WTC11 (cell line): Measurements from ENCODE around the gene PTPRT. TPM values are rescaled to one million over a fixed set of nuclear protein-coding genes. Genes with fewer than 3 reads are reported as not detected.

Source experiments
- ATAC-seq: fragments of 200-7000 bp; cut with Tn5 transposase; 2 replicates; pipeline ENCODE4 v1.10.0; 2021; ENCODE audit warnings: mild to moderate bottlenecking, moderate library complexity
- CTCF ChIA-PET: fragments of 300-600 bp; sonication (Branson Sonifier 250); formaldehyde crosslinking; loops from one replicate; lab custom pipeline; 2021; ENCODE audit warnings: antibody characterized with exemption; lab: Charles Lee
- POLR2A ChIA-PET: fragments of 350-600 bp; sonication (Branson Sonifier 250); formaldehyde crosslinking; loops from one replicate; lab custom pipeline; 2021; ENCODE audit warnings: antibody characterized with exemption; lab: Charles Lee
- DNase-seq: peaks from one replicate; pipeline ENCODE4 v3.0.0; 2021; ENCODE audit warnings: low spot score
- H3K27ac Mint-ChIP-seq: 2 replicates; pipeline ENCODE4 v1.8.0; 2021; ENCODE audit warnings: mixed read lengths
- H3K27me3 Mint-ChIP-seq: 2 replicates; pipeline ENCODE4 v1.8.0; 2021; ENCODE audit warnings: low read depth, mild to moderate bottlenecking, moderate library complexity, mixed read lengths
- H3K36me3 Mint-ChIP-seq: 2 replicates; pipeline ENCODE4 v1.8.0; 2021; ENCODE audit warnings: mixed read lengths
- H3K4me1 Mint-ChIP-seq: 2 replicates; pipeline ENCODE4 v1.8.0; 2022; ENCODE audit warnings: mixed read lengths
- H3K4me3 Mint-ChIP-seq: 2 replicates; pipeline ENCODE4 v1.8.0; 2021; ENCODE audit warnings: mild to moderate bottlenecking, moderate library complexity, mixed read lengths
- H3K9me3 Mint-ChIP-seq: 2 replicates; pipeline ENCODE4 v1.8.0; 2021; ENCODE audit warnings: mixed read lengths
- ATF3 ChIP-seq: sonication (generic); formaldehyde crosslinking; conservative IDR thresholded peaks from 2 replicates; pipeline ENCODE4 v1.8.1; 2022; ENCODE audit warnings: mild to moderate bottlenecking, missing genetic modification reagents
- CBFB ChIP-seq: sonication (generic); formaldehyde crosslinking; IDR thresholded peaks from 2 replicates; pipeline ENCODE4 v1.8.1; 2022; ENCODE audit warnings: mild to moderate bottlenecking, low read depth, missing genetic modification reagents
- EMX1 ChIP-seq: fragments of 250-450 bp; sonication (Bioruptor Pico); IDR thresholded peaks from 2 replicates; pipeline ENCODE4 v1.8.0; 2021; ENCODE audit warnings: mild to moderate bottlenecking
- ERG ChIP-seq: fragments of 250-450 bp; sonication (Bioruptor Pico); IDR thresholded peaks from 2 replicates; pipeline ENCODE4 v1.8.0; 2021; ENCODE audit warnings: mild to moderate bottlenecking
- ESRRA ChIP-seq: sonication (generic); formaldehyde crosslinking; IDR thresholded peaks from 2 replicates; pipeline ENCODE4 v1.8.1; 2022; ENCODE audit warnings: mild to moderate bottlenecking, missing genetic modification reagents, borderline replicate concordance
- FOXP1 ChIP-seq: sonication (generic); formaldehyde crosslinking; IDR thresholded peaks from 2 replicates; pipeline ENCODE4 v1.8.0; 2022; ENCODE audit warnings: missing genetic modification reagents, mild to moderate bottlenecking, moderate library complexity, borderline replicate concordance
- GTF2I ChIP-seq: fragments of 250-450 bp; sonication (Bioruptor Pico); conservative IDR thresholded peaks from 2 replicates; pipeline ENCODE4 v1.4.0; 2021; ENCODE audit warnings: mild to moderate bottlenecking
- HMGA2 ChIP-seq: fragments of 250-450 bp; sonication (Bioruptor Pico); IDR thresholded peaks from 2 replicates; pipeline ENCODE4 v1.4.0; 2021; ENCODE audit warnings: mild to moderate bottlenecking, moderate library complexity
- NFATC4 ChIP-seq: fragments of 250-450 bp; sonication (Bioruptor Pico); IDR thresholded peaks from 2 replicates; pipeline ENCODE4 v1.9.0; 2021; ENCODE audit warnings: mild to moderate bottlenecking
- NFE2L1 ChIP-seq: sonication (generic); formaldehyde crosslinking; IDR thresholded peaks from 2 replicates; pipeline ENCODE4 v1.8.1; 2023; ENCODE audit warnings: missing genetic modification reagents
- NFYB ChIP-seq: sonication (generic); formaldehyde crosslinking; conservative IDR thresholded peaks from 2 replicates; pipeline ENCODE4 v1.8.0; 2022; ENCODE audit warnings: low read depth, missing genetic modification reagents
- RELA ChIP-seq: sonication (generic); formaldehyde crosslinking; IDR thresholded peaks from 2 replicates; pipeline ENCODE4 v1.8.1; 2022; ENCODE audit warnings: missing genetic modification reagents, mild to moderate bottlenecking, borderline replicate concordance
- RORB ChIP-seq: fragments of 250-450 bp; sonication (Bioruptor Pico); IDR thresholded peaks from 2 replicates; pipeline ENCODE4 v1.9.0; 2021; ENCODE audit warnings: mild to moderate bottlenecking
- SMAD4 ChIP-seq: sonication (generic); formaldehyde crosslinking; IDR thresholded peaks from 2 replicates; pipeline ENCODE4 v1.8.0; 2022; ENCODE audit warnings: mild to moderate bottlenecking, missing genetic modification reagents
- ZBTB21 ChIP-seq: sonication (generic); formaldehyde crosslinking; IDR thresholded peaks from 2 replicates; pipeline ENCODE4 v1.8.1; 2023; ENCODE audit warnings: mild to moderate bottlenecking, missing genetic modification reagents, borderline replicate concordance
- ZNF138 ChIP-seq: sonication (generic); formaldehyde crosslinking; conservative IDR thresholded peaks from 2 replicates; pipeline ENCODE4 v1.8.1; 2022; ENCODE audit warnings: mild to moderate bottlenecking, moderate library complexity, missing genetic modification reagents
- ZNF396 ChIP-seq: fragments of 250-450 bp; sonication (Bioruptor Pico); IDR thresholded peaks from 2 replicates; pipeline ENCODE4 v1.8.0; 2021; ENCODE audit warnings: mild to moderate bottlenecking, moderate library complexity, borderline replicate concordance
- ZNF512 ChIP-seq: sonication (generic); formaldehyde crosslinking; IDR thresholded peaks from 2 replicates; pipeline ENCODE4 v1.8.1; 2022; ENCODE audit warnings: missing genetic modification reagents, borderline replicate concordance
- total RNA-seq: library from RNA; stranded (reverse); gene quantifications from 3 replicates; pipeline ENCODE4 v1.2.3, GENCODE V29; 2021
- TF ChIP-seq, protein P1 (sequence below): sonication (generic); formaldehyde crosslinking; IDR thresholded peaks from 2 replicates; pipeline ENCODE4 v1.8.0; 2022; ENCODE audit warnings: mild to moderate bottlenecking, missing genetic modification reagents

The PTPRT gene
- total RNA-seq, 1 experiment from 2014 or later: 1.1 TPM

- peaks cover 5% of the 10 kb centered on the region for H3K4me1 Mint-ChIP-seq
- no peaks in the 10 kb centered on the region for H3K9me3 Mint-ChIP-seq
Observed at GRCh38 chr20:42112161-42112560, 1077.5 kb downstream of the PTPRT start.

GRCh38 chr20:42111349-42111748 lies 1078.4 kb downstream of the PTPRT start:
- no peaks in the 10 kb centered on the region for H3K9me3 Mint-ChIP-seq
- DNase-seq (no peak), ATAC-seq (no peak)
- no peaks in the 10 kb centered on the region for H3K36me3 Mint-ChIP-seq
- peaks cover 5% of the 10 kb centered on the region for H3K4me1 Mint-ChIP-seq
- H3K27me3 Mint-ChIP-seq: no peaks in the 10 kb centered on the region
- no peak overlapping the region for H3K27ac Mint-ChIP-seq
- CTCF ChIA-PET: no interaction called here
- H3K4me3 Mint-ChIP-seq: no peak overlapping the region
- TF ChIP-seq ERG (CRISPR knock-in tag) (no peak), ZNF396 (CRISPR knock-in tag) (no peak)
- TF ChIP-seq, all 79 proteins: peak for 0
- POLR2A ChIA-PET: no interaction called here

More at GRCh38 chr20:42112161-42112560, 1077.5 kb downstream of the PTPRT start:
- Mint-ChIP-seq H3K4me3 (no peak overlapping the region), H3K36me3 (no peaks in the 10 kb centered on the region), H3K27ac (no peak overlapping the region), H3K27me3 (no peaks in the 10 kb centered on the region)
- ChIA-PET CTCF (no interaction called here), POLR2A (no interaction called here)
- DNase-seq (no peak), ATAC-seq (no peak)
- TF ChIP-seq NFE2L1 (CRISPR knock-in tag): no peak

DNA sequence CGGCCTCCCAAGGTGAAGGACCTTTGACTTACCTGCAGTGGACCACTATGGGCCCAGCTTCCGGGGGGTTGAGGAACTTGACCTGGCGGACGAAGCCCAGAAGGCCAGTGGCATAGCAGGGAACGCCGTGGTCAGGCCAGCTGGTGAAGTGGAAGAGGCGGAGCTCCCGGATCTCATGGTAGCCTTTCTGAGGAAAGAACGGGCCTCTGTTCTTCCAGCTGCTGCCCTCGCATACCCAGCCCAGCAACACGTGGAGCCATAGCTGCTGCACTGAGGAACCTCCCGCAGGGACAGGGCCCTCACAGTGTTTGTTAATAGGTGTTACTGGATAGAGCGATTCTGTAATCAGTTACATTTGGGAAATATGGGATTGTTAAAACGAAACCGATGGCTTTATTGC lies 1079.4 kb downstream of the PTPRT start:
- Mint-ChIP-seq H3K4me3 (no peak overlapping the region), H3K9me3 (no peaks in the 10 kb centered on the region), H3K27ac (no peak overlapping the region), H3K36me3 (no peaks in the 10 kb centered on the region), H3K27me3 (no peaks in the 10 kb centered on the region), H3K4me1 (peaks cover 5% of the 10 kb centered on the region)
- TF ChIP-seq ZNF396 (CRISPR knock-in tag): no peak
- TF ChIP-seq SMAD4 (CRISPR knock-in tag): no peak
- no peak for TF ChIP-seq ZBTB21 (CRISPR knock-in tag)
- TF ChIP-seq HMGA2 (CRISPR knock-in tag): no peak
- no peak for TF ChIP-seq NFYB (CRISPR knock-in tag)
- 0 out of 2 replicates have a peak, but pooled peaks have one; percentile 14 for TF ChIP-seq FOXP1 (CRISPR knock-in tag)
- no peak for TF ChIP-seq GTF2I
- POLR2A ChIA-PET: no interaction called here
- CTCF ChIA-PET: interaction anchor here (1.2 kb wide), 1 partner anchor 371 kb away, joined by 3 read pairs; no protein-coding TSS in a partner anchor
- DNase-seq (no peak), ATAC-seq (no peak)

DNA sequence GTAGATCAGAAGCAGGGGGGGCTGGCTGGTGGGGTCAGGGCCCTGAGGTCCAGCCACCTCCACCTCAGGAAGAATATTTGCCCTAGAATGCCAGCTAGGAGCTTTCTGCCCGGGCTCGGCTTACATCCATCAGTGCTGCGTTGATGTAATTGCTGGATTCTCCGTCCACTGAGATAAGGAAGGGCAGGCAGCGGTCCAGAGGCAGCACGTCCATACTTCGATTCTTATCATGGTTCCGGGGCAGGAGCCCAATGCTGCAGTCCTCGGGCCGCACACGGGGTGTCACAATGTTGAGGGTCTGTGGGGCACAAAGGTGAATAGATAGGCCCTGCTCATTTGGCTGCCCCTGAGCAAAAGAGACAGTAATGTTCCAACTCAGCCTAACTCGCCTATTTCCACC lies 1087.7 kb downstream of the PTPRT start:
- ChIA-PET CTCF (no interaction called here), POLR2A (no interaction called here)
- H3K9me3 Mint-ChIP-seq: no peaks in the 10 kb centered on the region
- H3K27me3 Mint-ChIP-seq: no peaks in the 10 kb centered on the region
- no peaks in the 10 kb centered on the region for H3K36me3 Mint-ChIP-seq
- H3K4me3 Mint-ChIP-seq: no peak overlapping the region
- TF ChIP-seq, protein P1, sequence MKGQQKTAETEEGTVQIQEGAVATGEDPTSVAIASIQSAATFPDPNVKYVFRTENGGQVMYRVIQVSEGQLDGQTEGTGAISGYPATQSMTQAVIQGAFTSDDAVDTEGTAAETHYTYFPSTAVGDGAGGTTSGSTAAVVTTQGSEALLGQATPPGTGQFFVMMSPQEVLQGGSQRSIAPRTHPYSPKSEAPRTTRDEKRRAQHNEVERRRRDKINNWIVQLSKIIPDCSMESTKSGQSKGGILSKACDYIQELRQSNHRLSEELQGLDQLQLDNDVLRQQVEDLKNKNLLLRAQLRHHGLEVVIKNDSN (CRISPR knock-in tag): no peak
- H3K4me1 Mint-ChIP-seq: peaks cover 4% of the 10 kb centered on the region
- no peak for DNase-seq
- no peak for ATAC-seq
- H3K27ac Mint-ChIP-seq: no peak overlapping the region

- H3K4me3 Mint-ChIP-seq: no peak overlapping the region
- CTCF ChIA-PET: no interaction called here
- H3K4me1 Mint-ChIP-seq: peaks cover 4% of the 10 kb centered on the region
- DNase-seq (no peak), ATAC-seq (no peak)
- no peak overlapping the region for H3K27ac Mint-ChIP-seq
- H3K27me3 Mint-ChIP-seq: no peaks in the 10 kb centered on the region
- no peaks in the 10 kb centered on the region for H3K9me3 Mint-ChIP-seq
- no peaks in the 10 kb centered on the region for H3K36me3 Mint-ChIP-seq
- POLR2A ChIA-PET: no interaction called here
- TF ChIP-seq ZNF512: no peak
- TF ChIP-seq EMX1 (CRISPR knock-in tag): no peak
- TF ChIP-seq CBFB (CRISPR knock-in tag): no peak
- TF ChIP-seq ATF3 (CRISPR knock-in tag): no peak
- TF ChIP-seq ZNF138 (CRISPR knock-in tag): no peak
- no peak for TF ChIP-seq RELA (CRISPR knock-in tag)
- TF ChIP-seq ESRRA (CRISPR knock-in tag): no peak
- TF ChIP-seq ZBTB21 (CRISPR knock-in tag): no peak
- no peak for TF ChIP-seq RORB (CRISPR knock-in tag)
- no peak for TF ChIP-seq NFE2L1 (CRISPR knock-in tag)
- no peak for TF ChIP-seq NFATC4 (CRISPR knock-in tag)
Observed at GRCh38 chr20:42100137-42100704, 1089.5 kb downstream of the PTPRT start.
